NCI-H2081 (cell line): ENCODE data around the gene RAB11FIP5.
A peak's percentile ranks its signal among the peaks of the same experiment; 100 is the strongest.
"Not testable (repeated sequence)": the region's sequence is repeated elsewhere in the genome, so short reads cannot be mapped to it uniquely, and the experiment has no call there.

ENCODE experiments used
- DNase-seq, 2 experiments: peaks; one replicate each; lab custom pipeline; 2025; lab: John Stamatoyannopoulos, UW

RAB11FIP5 gene

GRCh38 chr2:73111073-73112025 lies 1.4 kb downstream of the RAB11FIP5 start:
- no peak for DNase-seq

DNA sequence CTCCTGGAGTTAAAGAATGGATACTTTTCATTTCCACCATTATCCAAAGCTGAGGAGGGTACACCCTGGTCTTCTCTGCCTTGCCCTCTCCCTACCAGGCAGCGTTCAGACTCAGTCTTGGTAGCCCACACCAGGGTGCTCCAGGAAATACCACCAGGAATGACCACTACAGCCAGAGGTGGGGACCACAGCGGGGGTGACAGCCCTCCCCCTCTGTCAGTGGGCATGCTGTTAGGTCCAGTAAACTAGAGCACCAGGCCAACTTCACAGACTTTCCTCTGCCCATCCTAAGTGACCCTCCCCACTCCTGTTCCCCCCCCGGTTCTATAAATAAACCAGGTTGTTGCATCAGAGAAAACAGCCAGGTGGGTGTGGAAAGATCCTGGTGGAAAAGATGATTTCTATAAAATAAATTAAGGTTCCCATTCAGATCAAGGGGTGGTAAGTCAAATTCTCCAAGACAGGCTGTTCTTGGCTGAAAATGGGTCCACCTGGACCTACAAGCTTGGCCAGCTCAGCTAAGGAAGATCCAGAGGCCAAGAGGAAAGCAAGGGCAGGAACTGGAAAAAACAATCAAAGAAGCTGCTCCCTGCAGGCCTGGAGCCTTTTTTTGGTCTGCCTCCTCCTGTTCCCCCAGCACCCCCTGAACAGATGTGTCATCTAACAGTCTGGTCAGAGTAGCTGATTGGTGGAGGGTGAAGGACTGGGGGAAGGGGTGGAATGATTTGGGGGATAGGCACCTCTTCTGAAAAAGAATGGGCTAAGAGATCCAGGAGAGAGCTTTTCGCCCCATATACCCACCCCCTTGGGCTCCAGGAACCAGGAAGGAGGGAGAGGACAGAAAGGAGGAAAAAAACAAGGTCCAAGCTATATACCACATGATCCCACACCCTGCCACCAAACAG lies 2.3 kb downstream of the RAB11FIP5 start:
- no peak for DNase-seq

DNA sequence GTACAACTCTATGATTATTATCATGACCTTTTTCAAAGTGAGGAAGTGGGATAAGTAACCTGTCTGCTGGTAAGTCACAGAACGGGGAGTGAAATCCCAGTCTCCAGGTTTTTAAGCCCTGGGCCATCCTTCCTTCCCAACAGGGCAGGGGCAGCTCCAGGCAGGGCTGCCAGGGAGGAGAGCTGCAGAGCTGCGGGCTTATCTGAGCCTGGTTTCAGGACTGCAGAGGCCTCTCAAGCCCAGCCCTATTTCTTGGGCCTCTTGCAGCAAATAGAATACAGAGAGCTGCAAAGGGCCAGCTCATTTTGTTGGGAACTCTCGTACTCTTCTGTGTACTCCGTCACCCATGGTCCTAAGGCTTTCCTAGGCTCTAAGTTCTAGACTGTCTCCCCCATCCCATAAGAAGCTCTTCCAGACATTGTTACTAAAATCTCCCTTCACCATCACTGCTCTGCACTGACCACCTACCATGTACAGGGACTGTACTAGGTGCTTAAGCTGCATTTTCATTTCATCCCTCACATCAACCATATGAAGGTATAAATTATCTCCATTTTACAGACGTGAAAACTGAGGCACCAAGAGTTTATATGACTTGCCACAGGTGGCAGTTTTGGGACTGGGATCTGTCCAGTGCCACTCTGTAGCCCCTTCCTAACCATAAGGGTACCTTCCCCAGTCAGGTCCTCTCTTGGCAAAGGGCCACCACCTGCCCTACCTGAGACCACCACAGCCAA lies 3.1 kb downstream of the RAB11FIP5 start:
- no peak for DNase-seq

GRCh38 chr2:73107211-73107926 lies 5.4 kb downstream of the RAB11FIP5 start:
- DNase-seq, result no peak

DNA sequence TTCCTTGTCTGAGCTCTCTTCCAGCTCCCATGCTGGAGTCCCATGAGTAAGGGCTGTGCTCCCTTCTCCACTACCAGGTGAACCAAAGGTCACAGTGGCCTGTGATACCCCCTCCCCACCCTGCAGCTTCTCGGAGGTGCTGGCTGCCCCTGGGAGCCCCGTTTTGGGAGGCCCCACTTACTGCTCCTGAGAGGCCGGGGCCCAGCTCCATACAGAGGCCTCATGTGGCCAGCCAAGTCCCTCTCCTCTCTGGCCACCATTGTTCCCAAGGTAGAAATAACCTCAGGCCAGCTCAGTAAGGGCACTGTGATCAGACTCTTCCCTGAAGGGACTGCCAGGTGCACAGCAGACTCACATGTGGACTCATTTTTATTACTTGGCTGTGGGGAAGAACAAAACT lies 6.0 kb downstream of the RAB11FIP5 start:
- DNase-seq, result no peak

GRCh38 chr2:73105511-73105971 lies 7.2 kb downstream of the RAB11FIP5 start:
- DNase-seq, result no peak

GRCh38 chr2:73104933-73105332 lies 7.8 kb downstream of the RAB11FIP5 start:
- DNase-seq, result no peak

DNA sequence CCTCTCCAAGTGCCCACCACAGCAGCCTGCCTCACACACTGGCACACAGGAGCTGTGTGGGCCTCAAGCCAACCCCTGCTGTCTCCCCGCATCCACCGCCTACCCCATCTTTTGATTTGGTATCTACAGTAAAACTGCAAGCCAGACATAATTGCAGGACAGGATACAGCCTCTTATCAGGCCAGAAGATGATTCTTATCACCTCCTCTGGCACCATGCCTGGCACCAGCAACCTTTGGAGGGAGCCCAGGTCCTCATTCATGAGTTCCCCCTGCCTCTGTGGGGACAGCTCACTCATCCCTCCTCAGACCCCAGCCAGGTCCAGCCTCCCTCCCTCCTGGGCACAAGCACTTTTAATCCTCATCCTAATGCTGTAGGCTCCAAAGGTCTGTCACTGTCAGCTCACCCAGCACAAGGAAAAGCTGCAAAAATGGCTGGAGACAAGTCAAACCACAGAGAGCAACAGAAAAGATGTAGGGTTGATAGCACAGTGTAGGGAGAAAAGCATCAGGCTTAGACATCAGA lies 9.7 kb downstream of the RAB11FIP5 start:
- peak in 1 of 2 experiments; percentile 20 for DNase-seq

- no peak for DNase-seq
Measured at GRCh38 chr2:73101626-73102256, 11.0 kb downstream of the RAB11FIP5 start.

- no peak for DNase-seq
Measured at GRCh38 chr2:73100956-73101355, 11.8 kb downstream of the RAB11FIP5 start.

DNA sequence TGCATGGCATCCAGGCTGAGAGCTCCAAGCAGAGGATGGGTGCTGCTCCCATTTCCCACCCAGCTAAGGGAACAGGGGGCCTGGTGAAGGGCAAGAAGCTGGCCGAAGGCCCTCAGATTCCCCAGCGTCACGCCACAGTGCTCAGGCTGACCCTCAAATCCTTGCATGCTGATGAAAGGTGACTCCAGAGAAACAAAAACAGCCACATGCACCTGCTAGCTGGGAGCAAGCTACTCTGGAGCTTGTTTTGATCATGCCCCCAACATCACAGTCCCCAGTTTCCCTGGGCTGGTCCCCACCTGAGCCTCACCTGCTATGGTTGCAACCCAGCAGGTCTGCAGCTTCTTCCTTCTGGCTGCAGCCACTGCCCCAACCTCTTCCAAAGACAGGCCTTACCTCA lies 13.3 kb downstream of the RAB11FIP5 start:
- no peak for DNase-seq

DNA sequence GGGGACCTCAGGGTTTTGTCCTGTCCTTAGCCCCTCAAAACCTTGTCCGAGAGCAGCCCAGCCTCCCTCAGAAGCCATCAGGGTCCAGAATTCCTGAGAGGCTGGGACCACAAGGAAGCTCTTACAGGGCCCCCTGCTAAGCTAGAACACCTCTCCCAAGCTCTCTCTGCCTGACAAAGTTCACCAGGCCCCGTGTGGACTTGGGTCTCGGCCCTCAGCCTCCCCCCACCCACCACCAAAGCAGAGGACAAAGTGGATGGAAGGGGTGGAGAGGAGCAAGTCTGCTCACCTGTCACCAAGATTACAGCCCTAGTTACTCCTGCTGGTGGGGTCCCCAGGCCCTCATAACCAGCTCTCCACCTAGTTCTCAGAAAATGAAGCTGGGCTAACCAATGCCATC lies 16.8 kb downstream of the RAB11FIP5 start:
- DNase-seq, result no peak

DNA sequence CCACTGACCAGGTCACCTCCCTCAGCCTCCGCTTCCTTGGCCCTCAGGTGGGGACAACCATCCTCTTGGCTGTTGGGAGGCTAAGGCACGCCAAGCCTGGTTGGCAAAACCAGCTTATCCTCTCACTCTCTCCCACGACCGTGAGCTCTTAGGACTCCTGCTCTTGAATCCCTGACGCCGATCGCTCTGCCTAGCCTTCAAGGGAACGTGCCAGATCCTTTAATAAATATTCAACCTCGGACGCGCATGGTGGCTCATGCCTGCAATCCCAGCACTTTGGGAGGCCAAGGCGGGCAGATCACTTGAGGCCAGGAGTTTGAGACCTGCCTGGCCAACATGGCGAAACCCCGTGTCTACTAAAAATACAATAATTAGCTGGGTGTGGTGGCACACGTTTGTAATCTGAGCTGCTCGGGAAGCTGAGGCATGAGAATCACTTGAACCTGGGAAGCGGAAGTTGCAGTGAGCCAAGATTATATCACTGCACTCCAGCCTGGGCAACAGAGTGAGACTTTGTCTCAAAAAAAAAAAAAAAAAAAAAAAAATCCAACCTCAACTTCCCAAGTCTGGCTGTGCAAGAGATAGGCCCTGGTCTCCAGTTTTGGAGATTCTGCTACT lies 19.0 kb downstream of the RAB11FIP5 start:
- DNase-seq, result not testable (repeated sequence)

GRCh38 chr2:73092146-73092783 lies 20.5 kb downstream of the RAB11FIP5 start:
- no peak for DNase-seq

GRCh38 chr2:73091696-73092095 lies 21.1 kb downstream of the RAB11FIP5 start:
- no peak for DNase-seq

GRCh38 chr2:73091164-73091563 lies 21.6 kb downstream of the RAB11FIP5 start:
- no peak for DNase-seq

DNA sequence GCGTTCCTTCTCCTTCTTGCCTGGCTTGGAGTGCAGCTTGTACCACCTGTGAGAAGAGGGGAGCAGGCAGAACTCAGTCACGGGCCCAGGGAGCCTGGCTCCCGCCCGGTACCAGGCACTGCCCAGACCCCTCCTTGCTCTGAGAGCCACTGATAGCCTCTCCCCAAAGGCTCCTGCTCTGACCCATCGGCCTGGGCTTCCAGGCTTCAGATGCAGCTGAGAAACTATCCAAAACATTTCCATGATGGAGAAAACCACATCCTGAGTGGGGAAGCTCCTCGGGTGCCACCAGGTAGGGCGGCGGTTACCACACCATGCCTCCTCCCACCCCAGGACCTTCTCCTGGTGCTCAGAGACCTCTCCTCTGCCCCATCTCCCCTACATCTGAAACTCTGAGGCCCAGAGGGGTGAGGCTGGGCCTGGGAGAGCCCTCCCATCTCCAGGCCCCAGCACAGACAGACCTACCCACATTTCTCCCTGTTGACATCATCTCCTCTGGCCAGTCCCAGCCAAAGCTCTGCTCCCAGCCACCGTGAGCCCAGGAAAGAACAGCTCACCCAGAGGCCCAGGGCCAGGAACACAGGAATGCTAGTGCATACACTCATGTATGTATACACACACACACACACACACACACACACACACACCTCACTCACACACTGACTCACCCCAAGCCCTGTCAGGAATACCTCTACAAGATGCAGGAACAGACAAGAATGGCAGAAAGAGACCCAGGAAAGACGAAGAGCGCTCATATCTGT lies 23.3 kb downstream of the RAB11FIP5 start:
- DNase-seq, result no peak

GRCh38 chr2:73088703-73089102 lies 24.0 kb downstream of the RAB11FIP5 start:
- DNase-seq, result no peak

- DNase-seq, result no peak
Measured at GRCh38 chr2:73088211-73088610, 24.5 kb downstream of the RAB11FIP5 start.
